GM10266 (cell line): ENCODE results near the gene MED27.

ENCODE experiments used
- DNase-seq: peaks from one replicate; pipeline ENCODE4 v3.0.0; 2012; ENCODE audit errors: extremely low spot score
- CTCF ChIP-seq: IDR thresholded peaks from 2 replicates; pipeline ENCODE4 v1.5.1; 2012; ENCODE audit warnings: mild to moderate bottlenecking, low read depth; ENCODE audit not compliant: control insufficient read depth, insufficient read depth; ENCODE audit errors: missing control alignments

The MED27 gene

GRCh38 chr9:132055756-132056155 is 23.9 kb downstream of the MED27 start:
- TF ChIP-seq CTCF: no peak
- no peak for DNase-seq

- no peak for DNase-seq
- TF ChIP-seq CTCF: no peak
These were observed 25.6 kb downstream of the MED27 start for GRCh38 chr9:132054024-132054423.

GRCh38 chr9:132049900-132050299 is 29.8 kb downstream of the MED27 start:
- TF ChIP-seq CTCF: no peak
- no peak for DNase-seq

DNA sequence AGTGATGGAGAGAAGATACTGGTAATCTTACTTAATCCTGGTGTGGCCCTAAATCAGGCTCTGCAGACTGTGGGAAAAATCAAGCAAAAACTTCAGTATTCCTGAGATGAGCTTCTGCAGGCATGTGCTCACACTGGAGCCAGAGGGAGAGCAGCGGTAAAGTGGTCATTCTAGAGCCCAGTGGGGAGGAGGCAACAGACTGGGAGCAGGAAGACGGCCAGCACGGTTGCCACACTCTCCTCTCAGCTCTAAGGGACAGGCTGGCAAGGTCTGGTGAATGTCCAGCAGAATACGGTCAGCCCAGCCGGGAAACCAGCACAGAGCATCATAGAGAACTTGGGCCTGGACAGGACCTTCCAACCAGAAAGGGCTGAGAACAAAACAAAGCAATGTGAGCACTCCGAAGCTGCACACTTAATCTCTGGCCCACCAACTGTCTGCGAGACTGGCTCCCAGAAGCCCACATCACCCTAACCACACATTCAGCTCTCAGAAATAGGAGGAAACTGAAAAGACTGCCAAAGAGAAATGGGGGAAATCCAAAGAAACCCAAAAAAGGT is 30.3 kb downstream of the MED27 start:
- no peak for DNase-seq
- TF ChIP-seq CTCF: no peak

DNA sequence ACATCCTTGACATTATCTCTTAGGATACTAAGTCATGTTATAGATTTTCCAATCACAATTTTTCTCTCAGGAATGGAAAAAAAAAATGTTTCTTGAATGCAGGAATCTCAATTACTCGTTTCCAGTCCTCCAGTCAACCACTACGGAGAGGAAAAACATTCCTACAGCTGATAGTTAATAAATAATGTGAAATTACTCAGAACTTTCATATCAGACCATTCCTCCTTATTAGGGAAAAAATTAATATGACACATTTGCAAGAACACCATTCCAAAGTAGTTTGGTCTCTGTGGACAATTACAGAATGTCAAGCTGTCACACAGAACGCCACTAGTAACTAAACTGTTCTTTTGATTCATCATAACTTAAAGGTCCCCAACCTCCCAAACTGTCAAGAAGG is 31.5 kb downstream of the MED27 start:
- TF ChIP-seq CTCF: no peak
- no peak for DNase-seq

GRCh38 chr9:132046456-132046855 is 33.2 kb downstream of the MED27 start:
- no peak for TF ChIP-seq CTCF
- no peak for DNase-seq

GRCh38 chr9:132044176-132044875 is 35.3 kb downstream of the MED27 start:
- TF ChIP-seq CTCF: no peak
- DNase-seq: no peak
